Fibroblast of the conjunctiva (primary cell): ENCODE results near the gene STK40.

Experiments used
- DNase-seq: peaks from one replicate; pipeline ENCODE4 v3.0.0-alpha.2; 2010; ENCODE audit warnings: low read depth

Gene STK40

DNA sequence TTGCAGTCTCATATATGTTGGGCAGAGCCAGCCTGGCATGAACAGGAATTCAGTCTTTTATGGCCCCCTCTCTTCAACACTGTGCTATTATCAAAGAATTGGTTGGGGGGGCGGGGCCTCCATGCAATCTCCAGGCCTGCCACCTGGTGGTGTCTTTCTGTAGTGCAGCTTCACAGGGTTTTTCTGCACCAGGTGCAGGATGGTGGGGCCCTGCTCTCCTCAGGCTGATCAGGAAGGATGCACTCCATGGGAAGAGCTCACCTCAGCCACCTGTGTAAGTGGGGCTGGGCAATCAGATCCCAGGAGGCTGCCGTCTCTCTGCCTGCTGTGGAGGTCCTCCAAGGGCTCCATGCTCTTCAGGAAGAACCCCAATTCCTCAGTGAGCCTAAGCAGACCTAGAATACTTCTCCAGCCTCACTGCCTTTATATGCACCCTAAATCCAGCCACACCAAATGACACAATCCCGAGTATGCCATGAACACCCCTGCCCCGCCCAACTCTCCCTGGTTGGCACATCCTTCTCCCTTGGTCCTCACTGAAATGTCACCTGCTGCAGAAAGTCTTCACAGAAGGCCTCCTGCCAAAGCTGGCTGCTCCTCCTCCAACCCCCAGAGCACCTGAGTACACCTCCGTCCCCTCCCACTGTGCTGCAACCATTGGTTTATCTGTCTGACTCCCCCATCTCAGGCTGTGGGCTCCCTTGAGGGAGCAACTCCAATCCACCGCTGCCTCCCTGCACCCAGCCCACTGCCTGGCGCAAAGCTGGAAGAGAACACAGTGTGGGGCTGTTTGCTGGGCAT lies 16.5 kb downstream of the STK40 start:
- no peak for DNase-seq

DNA sequence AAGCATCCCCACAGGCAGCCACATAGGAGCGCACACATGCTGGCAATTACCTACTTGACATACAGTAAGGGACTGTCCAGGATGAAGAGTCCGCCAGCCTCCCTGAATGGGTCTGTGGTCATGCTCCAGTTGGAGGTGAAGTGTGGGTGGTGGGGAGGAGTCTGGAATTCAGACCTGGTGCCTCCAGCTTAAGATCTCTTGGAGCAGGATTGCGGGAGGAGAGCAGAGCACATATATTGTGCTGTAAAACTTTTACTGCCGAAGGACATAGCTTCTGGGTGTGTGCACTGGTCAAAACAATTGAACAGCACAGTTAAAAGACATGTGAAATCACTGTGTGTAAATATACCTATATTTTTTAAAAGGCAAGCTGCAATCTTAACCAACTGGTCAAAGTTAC lies 17.9 kb downstream of the STK40 start:
- DNase-seq, result no peak

DNA sequence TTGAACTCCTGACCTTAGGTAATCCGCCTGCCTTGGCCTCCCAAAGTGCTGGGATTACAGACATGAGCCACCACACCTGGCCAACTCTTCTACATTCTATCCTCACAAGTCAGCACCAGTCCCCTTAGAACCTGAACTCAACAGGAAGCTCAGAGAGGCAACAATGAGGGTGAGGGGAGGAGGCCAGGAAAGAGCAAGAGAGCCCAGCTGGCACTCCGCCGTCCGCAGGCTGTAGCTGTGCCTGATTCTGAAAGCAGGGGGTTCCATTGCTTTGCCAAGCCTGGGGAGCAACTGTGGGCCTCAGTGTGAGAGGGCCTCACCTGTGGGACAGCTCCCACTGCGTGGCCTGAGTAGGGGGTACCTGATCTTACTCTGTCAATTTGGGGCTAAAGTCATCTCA lies 18.7 kb downstream of the STK40 start:
- no peak for DNase-seq

DNA sequence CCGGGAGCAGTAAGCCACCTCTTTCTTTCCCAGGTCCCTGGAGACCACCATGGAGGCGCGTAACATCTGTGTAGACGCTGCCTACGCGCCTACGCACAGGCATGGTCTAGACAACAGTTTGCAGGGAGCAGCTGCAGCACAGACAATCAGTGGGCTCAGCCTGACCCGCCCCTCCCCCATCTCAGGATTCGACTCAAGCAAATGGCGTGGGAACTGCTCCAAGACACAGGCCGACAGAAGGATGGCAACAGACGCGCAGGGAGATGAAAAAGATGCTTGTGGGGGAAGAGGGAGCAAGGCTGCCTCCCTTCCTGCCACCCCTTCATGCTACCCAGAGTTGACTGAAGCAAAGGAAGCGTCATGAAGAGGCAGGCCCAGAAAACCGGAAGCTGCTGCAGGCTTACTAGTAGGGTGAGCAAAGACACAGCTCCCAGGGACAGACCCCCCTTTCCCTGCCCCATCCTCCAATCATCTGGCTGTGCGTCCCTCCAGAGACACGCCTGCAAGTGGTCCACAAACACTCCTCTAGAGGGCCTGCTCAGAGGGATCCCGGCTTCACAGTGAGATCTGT lies 19.5 kb downstream of the STK40 start:
- DNase-seq, result no peak

DNA sequence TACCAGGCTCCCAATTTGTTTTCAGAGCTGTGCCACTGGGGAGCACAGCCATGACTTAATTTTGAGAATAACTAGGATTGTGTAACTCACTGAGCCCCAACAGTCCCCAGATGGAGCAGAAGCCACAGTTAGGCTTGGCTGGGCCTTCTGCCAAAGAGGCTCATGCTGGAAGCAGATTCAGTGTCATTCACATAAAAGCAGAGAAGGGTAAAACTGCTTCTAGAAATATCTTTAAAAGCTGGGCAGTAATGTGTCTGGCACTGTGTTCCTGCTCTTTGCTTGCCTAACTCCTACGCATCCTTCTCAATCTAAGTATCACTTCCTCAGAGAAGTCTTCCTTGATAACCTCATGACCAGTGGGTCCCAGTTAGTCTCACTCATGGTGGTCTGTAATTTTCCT lies 20.3 kb downstream of the STK40 start:
- DNase-seq, result peak; percentile 65

DNA sequence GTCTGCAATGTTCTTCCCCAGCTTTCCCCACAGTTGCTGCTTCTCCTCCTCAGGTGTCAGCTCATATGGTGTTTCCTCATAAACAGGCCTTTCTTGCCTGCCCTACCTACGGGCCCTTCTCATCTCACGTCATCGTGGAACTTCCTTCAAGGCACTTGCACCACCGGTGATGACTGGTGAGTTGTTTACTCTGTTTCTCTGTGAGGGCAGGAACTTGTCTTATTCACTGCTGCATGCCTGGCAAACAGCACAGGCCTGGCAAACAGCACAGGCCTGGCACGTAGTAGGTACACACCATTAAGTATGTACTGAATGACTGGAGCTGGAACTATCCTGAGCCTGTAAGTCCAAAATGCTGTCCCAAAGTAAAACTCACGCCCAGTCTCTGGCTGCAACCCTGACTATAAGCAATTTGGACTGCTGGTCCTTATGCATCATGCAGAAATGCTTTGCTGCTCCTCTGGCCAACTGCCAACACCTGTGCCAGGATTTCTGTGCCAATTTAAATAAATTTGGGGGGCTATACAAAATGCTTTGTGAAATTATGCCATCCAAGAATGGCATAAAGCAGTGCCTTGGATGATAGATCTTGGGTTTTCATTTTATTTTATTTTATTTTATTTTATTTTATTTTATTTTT lies 25.7 kb downstream of the STK40 start:
- DNase-seq, result no peak

DNA sequence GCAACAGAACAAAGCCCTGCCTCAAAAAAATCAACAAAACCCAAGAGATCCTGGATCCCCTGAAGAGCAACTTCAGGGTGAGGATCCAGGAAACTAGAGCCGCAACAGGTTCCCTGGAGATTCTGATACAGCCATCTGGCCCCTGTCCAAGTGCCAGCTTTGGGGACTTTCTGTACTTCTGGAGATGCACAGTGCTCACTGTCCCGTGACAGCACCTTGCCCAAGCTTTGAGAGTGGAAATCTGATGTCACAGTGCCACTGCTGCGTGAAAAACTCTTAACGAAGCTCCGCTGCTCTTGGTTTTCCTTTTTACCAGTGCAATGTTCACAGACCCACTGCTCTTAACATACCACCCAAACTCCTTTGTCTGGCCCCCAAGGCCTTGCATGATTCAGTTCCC lies 26.3 kb downstream of the STK40 start:
- no peak for DNase-seq

DNA sequence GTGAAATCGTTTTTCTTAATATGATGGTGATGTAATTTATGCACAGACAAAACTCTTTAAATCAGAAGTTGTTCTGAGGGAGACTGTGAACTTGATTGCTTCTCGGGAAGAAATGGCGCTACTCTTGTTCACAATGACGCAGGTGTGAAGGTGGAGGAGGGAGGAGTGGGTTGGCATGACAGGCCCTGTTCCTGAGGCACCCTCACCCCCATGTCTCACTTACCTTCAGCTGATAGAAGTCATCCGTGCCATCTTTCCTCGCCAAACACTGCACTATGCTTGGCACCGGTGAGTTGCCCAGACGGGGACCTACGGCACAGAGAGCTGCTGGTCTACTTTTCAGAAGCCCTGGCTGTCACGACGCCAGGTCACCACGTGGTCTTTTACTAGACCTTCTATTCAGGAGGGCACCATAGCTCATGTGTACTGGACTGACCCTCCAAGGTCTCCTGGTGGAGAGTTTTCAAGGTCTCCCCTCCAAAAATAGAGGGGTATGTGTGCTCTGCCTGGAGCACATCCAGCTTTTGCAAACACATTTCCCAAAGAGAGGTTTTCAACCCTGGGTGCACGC lies 27.1 kb downstream of the STK40 start:
- no peak for DNase-seq

DNA sequence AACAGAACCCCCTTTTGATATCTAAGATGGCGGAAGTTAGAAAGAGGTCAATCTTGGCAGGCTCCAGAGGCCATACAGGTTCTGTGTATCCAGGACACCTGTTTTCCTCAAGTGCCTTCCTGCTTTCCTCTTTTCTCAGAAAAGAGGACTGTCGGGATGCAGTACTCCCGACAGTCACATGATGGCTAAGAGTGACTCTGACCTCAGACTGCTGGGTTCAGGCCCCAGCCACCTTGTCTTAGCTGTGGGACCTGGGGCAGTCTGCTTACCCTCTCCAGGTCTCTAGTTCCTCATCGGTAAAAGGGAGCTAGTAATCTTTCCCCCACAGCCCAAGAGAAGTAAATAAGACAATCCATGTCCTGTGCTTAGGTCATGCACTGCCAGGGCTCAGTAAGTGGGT lies 29.9 kb downstream of the STK40 start:
- no peak for DNase-seq

DNA sequence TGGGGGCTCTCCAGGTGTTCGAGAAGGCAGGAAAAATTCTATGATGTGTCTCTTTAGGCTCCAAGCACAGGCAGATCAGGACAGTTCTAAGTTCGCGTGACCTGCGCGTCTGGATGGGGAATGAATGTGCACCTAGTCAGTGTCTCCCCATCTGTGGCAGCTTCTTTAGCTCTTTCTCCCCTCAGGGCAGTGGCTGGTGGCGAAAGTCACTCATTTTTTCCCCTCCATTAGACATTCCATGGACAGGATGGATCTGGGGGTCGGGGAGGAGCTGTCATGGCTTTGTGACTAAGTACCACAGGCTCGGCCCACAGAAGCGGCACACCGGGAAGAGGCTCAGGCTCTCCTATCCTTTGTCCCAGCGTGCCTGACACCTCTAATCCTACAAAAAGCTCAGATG lies 31.2 kb downstream of the STK40 start:
- no peak for DNase-seq

DNA sequence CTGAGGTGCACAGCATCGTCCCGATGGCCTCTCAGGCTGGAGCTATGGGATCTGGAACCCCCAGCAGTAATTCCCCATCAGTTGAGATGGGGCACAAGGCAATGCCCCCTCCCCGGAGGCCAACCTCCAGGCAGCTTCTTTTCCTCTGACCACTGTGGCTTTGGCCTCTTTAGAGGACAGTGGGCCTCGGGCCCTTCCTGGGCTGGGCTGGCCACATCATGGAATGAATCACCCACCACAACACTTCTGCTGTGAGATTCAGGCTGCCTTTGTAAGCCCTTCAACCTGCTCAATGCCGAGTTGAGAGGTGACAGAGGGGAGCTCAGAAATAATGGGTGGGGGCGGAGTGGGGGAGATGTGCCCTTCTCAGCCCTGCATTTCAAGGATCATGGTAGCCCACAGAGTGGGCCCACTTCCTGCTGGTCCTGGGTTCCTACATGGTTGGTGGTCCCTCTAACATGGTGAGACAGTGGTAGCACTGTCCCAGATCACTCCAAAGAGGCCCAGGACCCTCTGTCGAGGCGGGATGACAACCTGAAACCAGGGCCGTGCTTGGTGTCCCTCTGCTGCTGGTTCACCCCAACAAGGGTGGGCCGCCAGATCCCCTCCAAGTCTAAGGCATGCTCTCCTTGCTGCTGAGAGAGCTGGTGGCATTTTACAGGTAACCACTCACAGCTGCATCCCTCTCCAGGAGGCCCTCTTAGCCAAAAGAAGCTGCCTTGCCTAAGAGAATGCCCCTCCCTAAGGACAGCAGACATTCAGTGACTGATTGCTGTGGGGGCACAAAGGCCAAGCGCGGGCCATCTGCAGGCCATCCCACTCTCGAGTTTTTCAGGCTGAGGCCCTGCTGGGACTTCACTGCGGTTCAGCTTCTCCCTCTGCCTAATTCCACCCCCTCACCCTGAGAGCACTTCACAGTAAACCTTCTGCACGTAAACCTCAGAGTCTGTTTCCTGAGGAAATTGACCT lies 32.5 kb downstream of the STK40 start:
- no peak for DNase-seq

DNA sequence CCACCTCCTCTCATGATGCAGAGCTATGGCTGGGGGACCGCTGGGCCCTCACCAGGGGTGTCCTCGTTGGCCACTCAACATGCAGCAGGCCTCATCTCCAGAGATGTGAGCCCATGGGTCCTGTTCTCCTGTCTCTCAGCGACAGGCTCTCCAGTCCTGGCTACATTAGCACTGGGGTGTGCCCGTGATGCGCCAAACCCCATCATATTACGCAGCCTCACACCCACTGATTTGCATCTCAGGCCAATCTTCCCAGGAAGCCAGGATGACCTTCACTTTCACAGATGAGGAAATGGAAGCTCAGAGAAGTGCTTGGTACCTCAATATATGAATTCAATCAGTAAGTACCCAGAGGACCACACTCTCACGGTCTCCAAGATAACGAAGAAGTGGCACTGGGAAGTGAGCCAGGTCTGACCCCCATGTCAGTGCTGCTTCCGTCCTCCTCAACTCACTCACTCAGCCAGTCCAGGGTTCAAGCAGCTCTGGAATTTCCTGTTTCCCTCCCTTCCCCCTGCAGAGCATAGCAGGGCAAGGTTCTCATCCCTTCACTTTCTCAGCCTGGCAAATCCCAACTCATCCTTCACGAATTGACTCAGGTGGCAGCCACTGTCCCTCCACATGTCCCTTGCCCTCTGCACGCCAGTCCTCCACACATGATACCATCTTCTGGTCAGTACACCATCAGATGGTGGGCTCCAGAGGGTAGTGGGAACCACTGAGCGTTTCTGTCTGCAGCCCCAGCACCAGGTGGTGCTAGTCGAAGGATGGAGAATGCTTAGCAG lies 33.4 kb downstream of the STK40 start:
- DNase-seq, result no peak

DNA sequence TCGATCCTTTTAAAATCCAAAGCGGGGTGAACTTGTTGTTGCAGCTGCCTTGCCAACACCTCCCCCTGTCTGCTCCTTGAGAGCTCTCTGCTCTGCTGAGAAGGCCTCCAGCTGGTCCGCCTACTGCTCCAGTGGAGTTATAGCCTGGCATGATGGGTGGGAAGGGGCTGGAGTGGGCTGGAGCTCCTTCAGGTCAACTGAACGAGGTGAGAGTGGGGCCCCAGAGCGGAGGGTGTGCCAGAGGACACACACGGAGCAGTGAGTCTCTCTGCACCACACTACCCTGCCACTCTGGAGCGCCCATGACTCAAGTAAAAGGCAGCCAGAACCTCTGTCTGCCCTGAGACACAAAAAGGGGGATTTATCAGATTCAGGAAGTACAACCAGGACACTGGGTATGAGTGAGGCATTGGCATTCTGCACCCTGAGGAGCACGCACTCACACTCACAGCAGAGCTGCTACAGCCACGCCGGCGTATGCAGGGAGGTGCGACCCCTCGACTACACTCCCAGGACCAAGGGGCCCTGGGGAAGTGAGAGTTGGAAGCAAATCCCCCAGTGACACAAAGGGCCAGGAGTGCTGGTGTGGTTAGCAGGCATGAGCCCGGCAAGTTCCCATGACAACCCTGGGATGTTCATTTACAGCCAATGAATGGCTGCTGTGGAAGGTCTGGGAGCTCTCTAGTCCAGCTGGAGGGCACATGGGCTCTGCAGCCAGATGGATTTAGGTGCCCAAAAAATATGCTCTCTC lies 34.3 kb downstream of the STK40 start:
- DNase-seq, result peak; percentile 72

DNA sequence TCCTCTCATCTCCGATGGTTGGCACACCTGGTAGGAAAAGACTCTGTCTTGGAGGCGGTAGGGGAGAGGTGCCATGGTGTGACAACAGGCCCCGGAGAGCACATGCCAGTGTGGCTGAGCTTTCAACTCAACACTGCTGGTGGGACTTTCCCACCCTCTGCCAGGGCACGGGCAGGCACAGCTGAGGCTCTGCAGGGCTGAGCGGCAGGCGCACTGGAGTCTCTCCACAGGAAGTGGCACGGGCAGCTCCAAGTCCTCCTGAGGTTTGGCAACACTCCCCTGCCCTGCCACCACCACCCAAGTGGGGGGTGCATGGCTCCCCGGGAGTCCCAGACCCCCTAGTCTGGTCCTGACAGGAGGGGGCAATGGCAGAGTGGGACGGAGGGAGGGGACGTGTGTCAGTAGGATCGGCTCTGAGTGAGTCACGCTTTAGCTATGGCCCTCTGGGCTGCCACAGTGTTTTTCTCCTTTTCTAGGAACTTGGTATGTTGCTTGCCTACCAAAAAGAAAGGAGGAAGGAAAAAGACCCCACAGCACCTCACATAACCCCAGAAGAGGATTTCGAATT lies 35.0 kb downstream of the STK40 start:
- no peak for DNase-seq

DNA sequence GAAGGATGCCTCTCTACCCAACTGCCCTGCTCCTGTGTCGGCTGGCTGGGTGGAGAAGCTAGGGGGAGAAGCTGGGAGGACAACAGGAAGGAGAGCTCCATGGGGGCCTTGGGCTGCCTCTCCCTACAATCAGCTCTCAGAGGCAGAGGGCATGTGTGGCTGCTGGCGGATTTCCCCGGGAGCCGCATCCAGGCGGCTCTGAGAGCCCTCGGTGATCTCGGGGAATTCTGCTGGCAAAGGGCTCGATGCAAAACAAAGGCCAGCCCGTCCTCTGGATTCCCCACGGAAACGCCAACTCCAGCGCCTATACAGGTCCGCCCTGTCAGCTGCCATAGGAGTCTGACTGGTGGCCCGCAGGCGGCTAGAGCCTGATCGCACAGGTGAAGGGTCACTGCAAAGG lies 35.9 kb downstream of the STK40 start:
- DNase-seq, result no peak

DNA sequence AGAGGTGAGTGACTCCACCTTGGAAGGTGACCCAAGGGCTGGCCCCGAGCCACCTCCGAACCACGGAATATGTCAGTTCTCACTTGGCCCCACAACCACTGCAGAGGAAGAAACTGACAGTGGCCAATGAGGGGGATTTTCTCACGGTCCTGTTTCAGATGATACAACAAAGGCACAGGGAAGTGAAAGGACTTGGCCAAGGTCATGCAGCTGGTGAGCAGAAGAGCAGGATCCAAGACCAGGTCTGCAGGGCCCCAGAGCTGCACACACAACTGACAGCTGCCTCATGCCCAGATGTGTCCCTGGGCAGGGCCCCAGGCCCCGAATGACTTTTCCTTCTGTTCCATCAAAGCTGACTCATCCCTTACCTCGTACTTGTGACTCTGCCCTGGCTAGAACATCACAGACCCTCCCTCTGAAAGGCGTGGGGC lies 36.5 kb downstream of the STK40 start:
- no peak for DNase-seq

DNA sequence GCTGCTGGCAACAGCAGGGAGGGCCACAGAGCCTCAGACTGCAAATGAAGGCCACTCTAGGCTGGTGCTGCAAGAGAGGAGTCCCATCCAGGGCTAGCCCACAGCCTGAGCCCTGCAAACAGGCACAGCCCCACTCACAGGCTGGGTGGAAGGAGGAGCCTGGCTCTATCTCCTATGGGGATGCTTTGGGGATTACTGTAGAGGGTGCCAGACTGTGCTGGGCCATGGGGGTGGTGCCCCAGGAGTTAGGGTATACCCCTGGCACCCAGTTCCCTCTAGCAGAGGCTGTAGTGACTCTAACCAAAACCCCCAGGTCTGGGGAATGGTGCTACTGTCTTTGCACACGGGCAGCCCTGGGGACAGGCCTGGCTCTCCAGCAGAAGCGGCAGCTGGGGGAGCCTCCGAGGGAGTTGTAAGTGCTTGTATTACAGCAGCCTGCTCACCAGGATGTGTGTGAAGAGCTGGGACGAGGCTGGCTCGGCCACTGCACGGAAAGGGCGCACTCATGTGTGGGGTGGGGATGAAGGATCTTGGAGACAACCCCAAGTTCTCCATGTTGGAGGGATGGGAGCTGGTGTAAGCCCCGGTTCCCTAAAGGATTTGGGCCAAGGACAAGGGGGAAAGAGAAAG lies 38.9 kb downstream of the STK40 start:
- no peak for DNase-seq

DNA sequence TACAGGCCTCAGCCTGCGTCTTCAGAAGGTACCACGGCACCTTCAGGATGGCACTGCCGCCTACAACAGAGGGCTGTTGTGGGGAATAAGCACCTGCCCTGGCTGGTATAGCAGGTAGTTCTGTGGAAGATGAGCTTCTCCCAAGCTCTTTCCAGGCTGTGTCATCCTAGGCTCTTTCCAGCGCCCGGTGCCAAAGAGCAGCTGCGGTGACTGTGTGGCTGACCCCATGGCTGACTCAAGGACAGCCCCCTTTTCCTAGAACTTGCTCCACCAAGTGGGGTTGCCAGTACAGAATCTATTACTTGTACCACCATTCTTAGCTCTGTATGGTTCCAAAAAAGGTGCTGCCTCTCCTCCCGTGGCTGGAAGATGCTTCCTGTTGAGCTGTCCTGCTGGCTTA lies 40.4 kb downstream of the STK40 start:
- DNase-seq, result no peak

DNA sequence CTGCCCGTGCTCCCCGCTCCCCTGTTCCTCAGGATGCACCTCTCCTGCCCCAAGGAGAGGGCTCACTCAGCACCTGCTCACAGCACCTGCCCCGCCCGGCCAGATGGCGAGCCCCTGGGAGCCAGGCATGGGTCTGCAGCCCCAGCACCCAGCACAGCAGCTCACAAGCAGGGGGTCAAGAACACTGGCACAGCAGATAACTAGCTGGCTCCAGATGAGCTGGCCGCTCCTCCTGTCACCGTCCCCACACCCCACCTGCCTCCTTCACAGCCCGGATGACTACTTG lies 41.4 kb downstream of the STK40 start:
- DNase-seq, result no peak
